GM18507 (cell line): ENCODE measurements around the gene ACOT12.
"Not testable (repeated sequence)": the region's sequence is repeated elsewhere in the genome, so short reads cannot be mapped to it uniquely, and the experiment has no call there.

Experiments
- DNase-seq: peaks from one replicate; pipeline ENCODE4 v3.0.0; 2011; ENCODE audit warnings: low read depth; ENCODE audit not compliant: insufficient read length; ENCODE audit errors: extremely low spot score
- FAIRE-seq: peaks from 2 replicates; lab custom pipeline; 2011; peaks lifted over from hg19 to GRCh38; lab: Jason Lieb, UNC

Gene ACOT12

GRCh38 chr5:81393783-81394718 lies at the start of gene ACOT12:
ACOT12 (minus strand) TSS chr5:81394134; CDS start chr5:81394114, 20 bp downstream.
- DNase-seq (no peak), FAIRE-seq (no peak)

- DNase-seq, result no peak
- FAIRE-seq, result no peak
These were observed 41.1 kb upstream of the ACOT12 start for GRCh38 chr5:81435023-81435422.

GRCh38 chr5:81429985-81430384 lies 36.1 kb upstream of the ACOT12 start:
- FAIRE-seq (no peak), DNase-seq (no peak)

GRCh38 chr5:81429363-81429762 lies 35.4 kb upstream of the ACOT12 start:
- DNase-seq (no peak), FAIRE-seq (no peak)

- FAIRE-seq, result no peak
- DNase-seq, result no peak
These were observed 34.9 kb upstream of the ACOT12 start for GRCh38 chr5:81428861-81429260.

GRCh38 chr5:81428446-81428845 lies 34.5 kb upstream of the ACOT12 start:
- DNase-seq (no peak), FAIRE-seq (no peak)

- FAIRE-seq, result no peak
- no peak for DNase-seq
These were observed 33.6 kb upstream of the ACOT12 start for GRCh38 chr5:81427566-81427965.

- no peak for FAIRE-seq
- no peak for DNase-seq
These were observed 32.6 kb upstream of the ACOT12 start for GRCh38 chr5:81426359-81427030.

GRCh38 chr5:81425569-81425968 lies 31.6 kb upstream of the ACOT12 start:
- DNase-seq, result no peak

GRCh38 chr5:81424728-81425127 lies 30.8 kb upstream of the ACOT12 start:
- DNase-seq, result no peak
- no peak for FAIRE-seq

More at GRCh38 chr5:81425569-81425968, 31.6 kb upstream of the ACOT12 start:
- FAIRE-seq, result peak; percentile 78

- no peak for FAIRE-seq
- no peak for DNase-seq
These were observed 28.7 kb upstream of the ACOT12 start for GRCh38 chr5:81422671-81423070.

GRCh38 chr5:81420039-81420667 lies 26.2 kb upstream of the ACOT12 start:
- peak; percentile 44 for FAIRE-seq
- no peak for DNase-seq

GRCh38 chr5:81418606-81419005 lies 24.7 kb upstream of the ACOT12 start:
- DNase-seq, result no peak
- FAIRE-seq, result no peak

- no peak for DNase-seq
- FAIRE-seq, result no peak
These were observed 23.1 kb upstream of the ACOT12 start for GRCh38 chr5:81417052-81417451.

GRCh38 chr5:81409896-81410295 lies 16.0 kb upstream of the ACOT12 start:
- DNase-seq, result no peak
- no peak for FAIRE-seq

- no peak for DNase-seq
- FAIRE-seq, result no peak
These were observed 15.4 kb upstream of the ACOT12 start for GRCh38 chr5:81409361-81409760.

GRCh38 chr5:81408496-81408895 lies 14.6 kb upstream of the ACOT12 start:
- FAIRE-seq (no peak), DNase-seq (no peak)

- not testable (repeated sequence) for DNase-seq, FAIRE-seq
These were observed 13.9 kb upstream of the ACOT12 start for GRCh38 chr5:81407811-81408210.

GRCh38 chr5:81405126-81405891 lies 11.4 kb upstream of the ACOT12 start:
- DNase-seq, result no peak

More at GRCh38 chr5:81405126-81405891, 11.4 kb upstream of the ACOT12 start:
- no peak for FAIRE-seq
